Ecto neural progenitor cell (in vitro differentiated cells): ENCODE results near the gene CARMIL1.
"Not testable (repeated sequence)": the region's sequence is repeated elsewhere in the genome, so short reads cannot be mapped to it uniquely, and the experiment has no call there.

Source experiments
- DNase-seq: peaks from one replicate; pipeline ENCODE4 v3.0.0-alpha.2; 2018; ENCODE audit warnings: low spot score

CARMIL1 gene

DNA sequence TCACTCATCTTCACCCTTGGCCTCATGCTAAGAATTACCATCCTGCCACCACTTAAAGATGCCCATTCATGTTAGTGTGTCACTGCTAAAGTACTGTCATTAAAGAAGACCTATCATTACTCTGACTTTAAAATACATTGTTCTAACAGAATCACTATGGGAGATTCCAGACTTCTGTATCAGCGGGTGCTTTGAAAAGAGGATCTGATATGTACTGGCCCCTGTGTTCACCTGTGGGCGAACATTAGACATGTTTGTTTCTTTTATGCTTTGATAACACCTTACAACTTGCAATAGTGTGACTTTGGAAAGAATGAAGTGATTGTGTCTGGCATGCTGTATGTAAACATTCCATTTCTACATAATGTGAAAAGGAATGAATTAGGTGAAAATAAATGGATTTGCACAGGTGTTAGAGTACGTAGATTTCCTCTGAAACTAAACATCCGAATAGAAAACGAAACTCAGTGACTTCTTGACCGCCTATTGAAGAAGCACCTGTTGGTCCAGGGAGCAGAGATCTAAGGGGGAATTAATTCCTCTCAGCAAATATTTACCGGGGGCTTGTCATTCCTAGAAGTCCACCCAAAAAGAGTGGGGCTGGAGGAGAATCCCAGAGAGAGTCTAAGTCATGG is 132.3 kb downstream of the CARMIL1 start:
- DNase-seq: no peak

DNA sequence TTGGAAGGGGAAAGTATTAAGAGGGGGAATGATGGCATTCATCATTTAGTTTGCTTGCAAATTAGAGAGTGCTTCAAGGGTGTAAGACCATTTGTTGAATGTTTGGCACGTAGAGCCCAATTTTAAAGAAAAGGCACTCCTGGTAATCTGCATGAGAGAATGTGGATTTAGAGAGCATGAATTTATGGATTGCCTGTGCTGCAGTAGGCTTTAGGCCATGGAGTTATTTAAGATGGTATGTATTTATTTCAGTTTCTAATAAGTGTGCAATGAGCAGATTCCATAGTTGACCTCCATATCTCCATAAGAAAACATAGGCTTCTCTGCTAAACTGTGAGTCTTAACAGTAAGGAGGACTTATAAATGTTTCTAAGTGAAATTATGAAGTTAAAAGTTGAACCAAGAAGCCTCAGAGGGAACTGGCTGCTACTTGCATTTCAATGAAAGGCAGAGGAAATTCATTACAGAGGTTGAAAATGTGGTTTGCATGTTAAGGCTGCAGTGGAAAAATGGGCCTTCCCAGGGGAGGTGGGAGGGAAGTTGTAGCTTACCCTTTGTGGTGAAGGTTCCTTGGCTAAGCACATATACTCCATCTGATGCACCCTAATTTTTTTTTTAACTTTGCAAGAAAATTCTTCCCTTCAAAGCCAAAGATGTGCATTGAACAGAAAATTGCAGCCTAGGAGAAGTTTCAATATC is 134.2 kb downstream of the CARMIL1 start:
- DNase-seq: no peak

GRCh38 chr6:25414168-25414567 is 135.0 kb downstream of the CARMIL1 start:
- DNase-seq: no peak

DNA sequence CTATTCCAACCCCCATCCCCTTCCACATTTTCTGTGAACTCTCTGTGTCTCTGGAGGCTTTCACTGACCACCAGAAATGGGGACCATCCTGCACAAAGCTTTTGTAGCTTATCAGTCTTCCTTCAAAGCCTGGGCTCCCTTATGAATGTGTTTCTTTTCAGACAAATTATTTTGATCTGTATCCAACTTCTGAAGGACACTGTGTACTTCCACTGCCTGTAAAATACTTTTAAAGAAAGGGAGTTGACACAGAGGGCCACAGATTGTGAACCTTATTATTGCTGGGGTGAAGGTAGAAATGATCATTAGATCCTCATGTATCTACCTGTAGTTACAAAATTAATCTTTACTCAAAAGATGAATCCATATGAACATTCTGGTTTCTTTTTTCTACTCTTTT is 135.6 kb downstream of the CARMIL1 start:
- no peak for DNase-seq

- DNase-seq: no peak
Measured at GRCh38 chr6:25415274-25415673, 136.1 kb downstream of the CARMIL1 start.

DNA sequence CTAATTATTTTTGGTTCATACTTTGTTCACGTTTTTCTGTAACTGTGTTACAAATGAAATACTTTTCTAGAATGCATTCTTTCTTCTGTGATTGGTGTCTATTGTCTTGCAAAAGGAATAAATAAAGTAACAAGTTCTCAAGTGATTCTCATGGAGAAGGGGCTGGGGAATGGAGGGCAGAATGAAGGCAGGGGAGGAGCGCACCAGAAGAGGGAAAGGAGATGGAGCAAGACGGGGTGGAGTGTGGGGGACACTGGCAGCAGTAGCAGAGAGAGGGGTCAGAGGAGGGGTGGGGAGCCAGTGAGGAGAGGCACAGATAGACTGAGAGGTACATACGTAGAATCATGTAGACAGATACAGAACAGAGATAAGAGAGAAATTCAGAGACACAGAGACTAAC is 136.5 kb downstream of the CARMIL1 start:
- no peak for DNase-seq

GRCh38 chr6:25417046-25417605 is 138.0 kb downstream of the CARMIL1 start:
- DNase-seq: no peak

GRCh38 chr6:25418454-25419052 is 139.4 kb downstream of the CARMIL1 start:
- DNase-seq: no peak

DNA sequence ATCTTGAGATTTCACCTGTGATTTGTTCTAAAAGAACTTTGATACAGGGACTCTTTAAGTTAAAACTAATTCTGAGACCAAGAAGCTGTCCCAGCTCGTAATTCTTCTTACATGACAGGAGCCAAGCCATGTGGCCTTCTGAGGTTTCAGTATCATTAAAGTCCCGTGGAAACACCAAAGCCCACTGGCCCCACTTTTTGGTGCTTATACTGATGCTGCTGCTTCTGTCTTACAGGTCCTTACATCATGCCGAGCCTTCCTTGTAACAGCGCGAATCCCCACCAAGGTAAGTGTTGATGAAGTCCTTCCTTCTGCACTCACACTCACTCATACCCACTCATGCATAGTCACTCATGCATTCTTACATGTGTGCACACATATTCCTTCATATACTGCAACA is 140.7 kb downstream of the CARMIL1 start:
- DNase-seq: no peak

DNA sequence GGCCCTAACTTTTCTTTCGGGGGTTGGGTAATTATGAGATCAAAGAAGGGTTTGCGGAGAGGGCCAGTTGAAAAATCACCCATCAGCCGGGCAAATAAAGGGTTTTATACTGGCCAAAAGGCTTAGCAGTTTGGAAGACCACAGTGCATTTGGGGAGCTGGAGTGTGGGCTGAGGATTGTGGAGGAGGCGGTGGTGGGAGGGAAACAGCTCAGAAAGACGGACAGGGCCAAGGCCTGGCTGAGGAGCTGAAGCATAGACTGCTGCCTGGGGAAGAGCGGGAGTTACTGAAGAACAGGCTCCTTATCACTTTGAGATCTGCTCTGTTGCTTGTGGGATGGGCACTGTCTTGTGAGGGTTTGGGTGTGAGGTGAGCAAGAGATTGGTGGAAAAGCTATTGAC is 144.2 kb downstream of the CARMIL1 start:
- DNase-seq: no peak

- DNase-seq: no peak
Measured at GRCh38 chr6:25424303-25424702, 145.1 kb downstream of the CARMIL1 start.

GRCh38 chr6:25427549-25427948 is 148.4 kb downstream of the CARMIL1 start:
- no peak for DNase-seq

DNA sequence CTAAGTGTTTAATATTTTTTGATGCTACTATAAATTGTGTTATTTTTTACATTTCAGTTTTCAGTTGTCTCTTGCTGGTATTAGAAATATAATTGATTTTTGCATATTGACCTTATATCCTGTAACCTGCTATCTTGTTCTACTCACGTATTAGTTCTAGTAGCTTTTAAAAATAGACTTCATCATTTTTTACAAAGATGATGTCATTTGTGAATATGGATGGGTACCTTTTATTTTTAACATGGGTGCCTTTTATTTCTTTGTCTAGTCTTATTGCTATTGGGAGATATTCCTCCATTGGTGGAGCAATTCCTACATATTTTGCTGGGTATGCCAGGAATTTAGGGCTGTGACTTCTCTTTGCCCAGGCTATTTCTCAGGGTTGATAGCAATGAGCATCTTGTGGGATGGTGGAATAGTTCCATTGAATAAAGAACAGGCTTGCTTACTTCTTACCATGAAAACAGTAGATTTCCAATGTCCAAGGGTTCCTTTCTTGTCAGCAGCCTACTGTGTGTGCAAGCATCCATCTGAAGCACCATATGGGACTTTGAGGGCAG is 149.7 kb downstream of the CARMIL1 start:
- DNase-seq: no peak

- DNase-seq: no peak
Measured at GRCh38 chr6:25431306-25431974, 152.3 kb downstream of the CARMIL1 start.

DNA sequence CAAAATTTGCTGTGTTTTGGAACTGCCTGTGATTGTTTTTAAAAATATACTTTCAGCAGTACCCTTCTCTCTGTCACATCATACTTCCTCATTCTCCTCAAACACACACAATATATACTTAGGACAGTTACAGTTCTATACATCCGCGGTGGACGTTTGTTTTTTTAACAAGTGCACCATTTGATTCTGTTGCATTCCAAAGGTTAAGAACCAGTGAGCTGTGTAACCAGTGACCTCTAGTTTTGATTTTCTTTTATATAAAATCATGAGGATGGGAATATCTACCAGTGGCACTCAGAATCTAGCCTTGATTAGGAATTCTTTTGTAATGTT is 152.8 kb downstream of the CARMIL1 start:
- no peak for DNase-seq

DNA sequence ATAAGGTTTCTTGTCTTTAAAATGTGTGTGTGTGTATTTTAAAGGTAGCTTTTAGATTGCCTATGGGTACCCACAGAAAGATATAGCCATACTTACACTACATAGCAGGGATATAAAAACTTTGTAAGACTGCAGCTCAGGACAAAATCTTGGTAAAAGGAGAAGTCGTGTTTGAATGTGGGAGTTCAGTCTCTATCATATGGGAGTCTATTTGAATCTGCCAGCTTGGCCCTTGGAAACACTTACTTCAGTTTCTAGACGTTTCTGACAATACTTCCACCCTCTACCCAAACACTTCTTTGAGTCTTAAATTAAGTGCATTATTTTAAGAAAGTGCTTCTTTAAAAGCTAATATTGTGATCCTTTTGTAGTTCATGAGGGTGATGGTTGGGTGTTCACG is 155.7 kb downstream of the CARMIL1 start:
- DNase-seq: no peak

DNA sequence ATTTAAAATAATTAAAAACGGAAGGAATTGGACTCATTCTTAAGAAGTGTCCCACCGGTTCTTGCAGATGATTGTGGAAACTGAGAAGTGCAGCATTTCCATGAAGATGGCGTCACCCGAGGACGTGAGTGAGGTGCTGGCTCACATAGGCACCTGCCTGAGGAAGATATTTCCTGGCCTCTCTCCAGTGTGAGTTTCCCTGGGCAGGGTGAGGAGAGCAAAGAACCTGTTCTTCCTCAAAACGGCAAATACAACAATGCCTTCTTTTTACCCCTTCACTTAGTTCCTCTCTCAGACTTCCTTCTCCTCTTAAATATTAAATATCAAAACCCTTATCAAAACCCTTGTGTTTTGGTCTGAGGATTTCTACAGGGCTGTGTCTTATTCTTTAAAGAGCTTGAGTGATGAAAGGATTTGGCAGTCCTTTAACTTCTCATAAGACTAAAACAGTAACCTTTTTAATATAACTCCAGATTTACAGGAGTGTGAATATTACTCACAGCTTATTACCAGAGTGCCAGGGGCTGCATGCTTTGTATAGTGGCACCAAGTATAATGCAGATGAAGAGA is 156.3 kb downstream of the CARMIL1 start:
- DNase-seq: no peak

- no peak for DNase-seq
Measured at GRCh38 chr6:25436760-25437159, 157.6 kb downstream of the CARMIL1 start.

DNA sequence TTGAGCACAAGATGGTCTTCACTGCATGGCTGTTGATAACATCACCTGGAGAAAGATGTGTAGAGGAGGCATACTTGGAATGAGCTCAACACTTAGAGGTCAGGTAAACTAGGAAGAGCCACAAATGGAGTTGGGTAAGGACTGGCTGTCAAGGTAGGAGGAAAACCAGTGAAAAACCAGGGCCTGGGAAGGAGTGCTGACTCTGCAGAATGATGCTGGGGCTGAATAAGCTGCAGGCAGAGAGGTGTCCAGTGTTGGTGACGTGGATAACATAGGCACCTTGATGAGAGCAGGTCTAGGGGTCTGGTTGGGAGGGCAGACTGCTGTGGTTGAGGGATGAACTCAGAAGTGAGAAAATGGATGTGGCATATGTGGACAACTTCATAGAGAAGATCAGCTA is 160.2 kb downstream of the CARMIL1 start:
- DNase-seq: no peak

DNA sequence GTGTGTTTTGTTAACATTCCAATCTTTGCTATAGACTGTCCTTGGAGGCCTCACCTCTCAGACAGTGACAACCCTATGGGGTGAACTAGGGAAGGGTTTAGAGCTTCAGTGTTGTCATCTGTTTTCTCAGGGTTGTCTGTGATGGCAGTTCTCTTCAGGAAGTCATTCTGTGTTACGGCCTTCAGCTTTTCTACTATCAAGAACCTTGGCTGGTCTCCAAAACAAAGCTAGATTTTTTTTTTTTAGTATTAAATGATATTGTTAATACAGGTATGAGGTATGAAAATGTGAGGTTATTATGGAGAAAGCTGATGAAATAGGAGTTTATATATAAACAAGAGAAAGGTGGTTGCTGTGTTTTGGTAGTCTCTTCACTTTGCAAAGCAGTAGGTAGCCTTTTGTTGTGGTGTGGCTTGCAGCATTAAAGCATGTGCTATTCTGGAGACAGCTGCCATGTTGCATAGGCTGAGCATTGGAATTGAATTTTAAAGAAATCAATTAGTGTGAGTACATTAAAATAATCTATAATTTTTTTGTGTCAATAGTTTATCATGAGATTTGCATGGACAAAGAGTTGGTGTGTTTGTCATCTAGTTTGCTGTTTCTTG is 162.6 kb downstream of the CARMIL1 start:
- DNase-seq: no peak

DNA sequence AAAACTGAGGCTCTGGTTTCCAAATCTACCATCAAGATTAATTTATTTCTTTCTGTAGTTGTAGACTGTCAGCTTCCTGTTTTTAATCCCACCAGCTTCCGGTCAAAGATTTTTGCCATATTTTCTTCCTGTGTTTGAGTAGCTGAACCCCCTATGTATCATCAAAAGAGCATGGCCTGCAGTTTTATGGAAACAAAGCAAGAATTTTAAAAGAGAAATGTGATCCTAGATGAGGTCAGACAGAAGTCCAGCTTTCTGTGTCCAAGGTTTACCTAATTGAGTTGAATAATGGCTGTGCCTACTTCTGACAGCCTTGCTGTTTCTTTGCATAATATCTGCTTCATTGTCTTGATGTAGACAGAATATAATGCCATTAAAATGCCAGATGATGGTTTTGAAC is 163.7 kb downstream of the CARMIL1 start:
- no peak for DNase-seq

DNA sequence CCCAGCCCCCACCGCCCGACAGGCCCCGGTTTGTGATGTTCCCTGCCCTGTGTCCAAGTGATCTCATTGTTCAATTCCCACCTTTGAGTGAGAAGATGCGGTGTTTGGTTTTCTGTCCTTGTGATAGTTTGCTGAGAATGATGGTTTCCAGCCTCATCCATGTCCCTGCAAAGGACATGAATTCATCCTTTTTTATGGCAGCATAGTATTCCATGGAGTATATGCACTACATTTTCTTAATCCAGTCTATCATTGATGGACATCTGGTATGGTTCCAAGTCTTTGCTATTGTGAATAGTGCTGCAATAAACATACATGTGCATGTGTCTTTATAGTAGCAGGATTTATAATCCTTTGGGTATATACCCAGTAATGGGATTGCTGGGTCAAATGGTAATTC is 165.3 kb downstream of the CARMIL1 start:
- DNase-seq: not testable (repeated sequence)
